A204.1 (cell line): ENCODE data around the gene VPS35L.
"Not testable (repeated sequence)": the region's sequence is repeated elsewhere in the genome, so short reads cannot be mapped to it uniquely, and the experiment has no call there.

Source experiments
- FAIRE-seq: peaks from 2 replicates; lab custom pipeline; 2012; peaks lifted over from hg19 to GRCh38; lab: Jason Lieb, UNC

Gene VPS35L

GRCh38 chr16:19712418-19713058 is 157.0 kb downstream of the VPS35L start:
- no peak for FAIRE-seq

GRCh38 chr16:19713697-19714096 is 158.2 kb downstream of the VPS35L start:
- no peak for FAIRE-seq

GRCh38 chr16:19715566-19715965 is 160.1 kb downstream of the VPS35L start:
- FAIRE-seq, result no peak

- FAIRE-seq, result no peak
Observed at GRCh38 chr16:19716183-19716582, 160.7 kb downstream of the VPS35L start.

GRCh38 chr16:19716728-19717127 is 161.2 kb downstream of the VPS35L start:
- FAIRE-seq, result not testable (repeated sequence)

- FAIRE-seq, result no peak
Observed at GRCh38 chr16:19717314-19717713, 161.8 kb downstream of the VPS35L start.

GRCh38 chr16:19717741-19718623 is 162.5 kb downstream of the VPS35L start, which contains the start of the genes IQCK and KNOP1:
TSS of gene IQCK (plus strand) at chr16:19718271. CDS start at chr16:19718307, 36 bp downstream.
TSS of gene KNOP1 (minus strand) at chr16:19718227. CDS start at chr16:19715035, 3,192 bp downstream.
- FAIRE-seq, result no peak

GRCh38 chr16:19718624-19718965 is 163.1 kb downstream of the VPS35L start:
- no peak for FAIRE-seq

- no peak for FAIRE-seq
Observed at GRCh38 chr16:19722269-19722952, 166.9 kb downstream of the VPS35L start.

- FAIRE-seq, result no peak
Observed at GRCh38 chr16:19722981-19723380, 167.5 kb downstream of the VPS35L start.

GRCh38 chr16:19728636-19728965 is 173.1 kb downstream of the VPS35L start:
- no peak for FAIRE-seq

- no peak for FAIRE-seq
Observed at GRCh38 chr16:19733551-19733950, 178.0 kb downstream of the VPS35L start.

GRCh38 chr16:19735074-19735867 is 179.8 kb downstream of the VPS35L start:
- no peak for FAIRE-seq

GRCh38 chr16:19737306-19738038 is 182.0 kb downstream of the VPS35L start:
- FAIRE-seq, result no peak

- no peak for FAIRE-seq
Observed at GRCh38 chr16:19741354-19741753, 185.9 kb downstream of the VPS35L start.

GRCh38 chr16:19743816-19744159 is 188.3 kb downstream of the VPS35L start:
- FAIRE-seq, result no peak

- FAIRE-seq, result no peak
Observed at GRCh38 chr16:19744670-19745069, 189.2 kb downstream of the VPS35L start.

GRCh38 chr16:19745286-19746010 is 189.9 kb downstream of the VPS35L start:
- no peak for FAIRE-seq

GRCh38 chr16:19746561-19746960 is 191.1 kb downstream of the VPS35L start:
- no peak for FAIRE-seq

- FAIRE-seq, result no peak
Observed at GRCh38 chr16:19748389-19749168, 193.1 kb downstream of the VPS35L start.
